Inflammatory macrophage treated with lipopolysaccharide for 4 hours (primary cell): ENCODE measurements around the gene ZCCHC17.

Experiments used
- DNase-seq: peaks from one replicate; pipeline ENCODE4 v3.0.0-alpha.2; 2020

The ZCCHC17 gene

GRCh38 chr1:31372051-31372450 is 75.2 kb downstream of the ZCCHC17 start:
- DNase-seq, result no peak

- no peak for DNase-seq
Measured at GRCh38 chr1:31372751-31373055, 75.9 kb downstream of the ZCCHC17 start.

GRCh38 chr1:31373056-31373896 is 76.4 kb downstream of the ZCCHC17 start, which contains the start of gene FABP3:
Gene FABP3 (minus strand): TSS chr1:31373076. CDS start chr1:31373014, 62 bp downstream.
- peak; percentile 36 for DNase-seq

GRCh38 chr1:31373897-31374486 is 77.2 kb downstream of the ZCCHC17 start:
- DNase-seq, result no peak

GRCh38 chr1:31374511-31375196 is 77.8 kb downstream of the ZCCHC17 start:
- no peak for DNase-seq

GRCh38 chr1:31376375-31377134 is 79.7 kb downstream of the ZCCHC17 start:
- no peak for DNase-seq

- DNase-seq, result no peak
Measured at GRCh38 chr1:31377364-31377863, 80.6 kb downstream of the ZCCHC17 start.

GRCh38 chr1:31378001-31378400 is 81.2 kb downstream of the ZCCHC17 start:
- no peak for DNase-seq

GRCh38 chr1:31380181-31380580 is 83.3 kb downstream of the ZCCHC17 start:
- no peak for DNase-seq

GRCh38 chr1:31381394-31382294 is 84.8 kb downstream of the ZCCHC17 start:
- DNase-seq, result no peak

- no peak for DNase-seq
Measured at GRCh38 chr1:31382379-31382989, 85.7 kb downstream of the ZCCHC17 start.

GRCh38 chr1:31383967-31384366 is 87.1 kb downstream of the ZCCHC17 start:
- DNase-seq, result peak; percentile 55

GRCh38 chr1:31386576-31387243 is 89.9 kb downstream of the ZCCHC17 start:
- DNase-seq, result peak; percentile 33

- DNase-seq, result peak; percentile 58
Measured at GRCh38 chr1:31387612-31388011, 90.8 kb downstream of the ZCCHC17 start.

- no peak for DNase-seq
Measured at GRCh38 chr1:31389616-31390015, 92.8 kb downstream of the ZCCHC17 start.

- no peak for DNase-seq
Measured at GRCh38 chr1:31390071-31390470, 93.2 kb downstream of the ZCCHC17 start.

- DNase-seq, result no peak
Measured at GRCh38 chr1:31393463-31393862, 96.6 kb downstream of the ZCCHC17 start.

- DNase-seq, result peak; percentile 79
Measured at GRCh38 chr1:31394584-31395193, 97.9 kb downstream of the ZCCHC17 start.

GRCh38 chr1:31396633-31397351 is 100.0 kb downstream of the ZCCHC17 start:
- DNase-seq, result no peak
